ENCODE results near the gene NRXN3.

GRCh38 chr14:78202163-78202562 is 32.0 kb downstream of the NRXN3 start:
- TF ChIP-seq CTCF (IDR thresholded peaks at IDR 0.05), result no peak
- TF ChIP-seq POLR2AphosphoS5 (IDR thresholded peaks at IDR 0.05; ENCODE audit: low read depth, low read length), result no peak
- TF ChIP-seq NFIC (IDR thresholded peaks at IDR 0.05; ENCODE audit: borderline replicate concordance), result no peak
- no peak for TF ChIP-seq MAX (IDR thresholded peaks at IDR 0.05; ENCODE audit: low read depth)
- no peak for TF ChIP-seq MEF2A (IDR thresholded peaks at IDR 0.05; ENCODE audit: borderline replicate concordance, low read depth)
- no peak for TF ChIP-seq USF2 (IDR thresholded peaks at IDR 0.05; ENCODE audit: borderline replicate concordance, low read depth, low read length)

Data from SK-N-SH (cell line).